IMR-90 (cell line): ENCODE results near the gene SENP5. TPM values are rescaled to one million over a fixed set of nuclear protein-coding genes. Genes with fewer than 3 reads are reported as not detected.

Experiments used
- ATAC-seq: fragments of 200-7000 bp; cut with Tn5 transposase; 2 replicates; pipeline ENCODE4 v1.9.1; 2020; ENCODE audit warnings: low read depth, mild to moderate bottlenecking, moderate library complexity
- BruUV-seq: library from RNA; stranded (reverse); fragments of 400-500 nt; replicated peaks from 2 replicates; lab custom pipeline; 2021; lab: Mats Ljungman, UMichigan
- CTCF ChIA-PET: fragments of 300-600 bp; formaldehyde crosslinking; extraction: SDS; loops from one replicate; lab custom pipeline; 2021; ENCODE audit warnings: antibody characterized with exemption; lab: Yijun Ruan, JAX
- POLR2A ChIA-PET: fragments of 300-600 bp; sonication (Branson Sonifier 250); formaldehyde crosslinking; loops from one replicate; lab custom pipeline; 2022; ENCODE audit warnings: antibody characterized with exemption; ENCODE audit not compliant: unreplicated experiment; lab: Charles Lee
- DNase-seq: peaks from one replicate; pipeline ENCODE4 v3.0.0; 2013
- H2AFZ ChIP-seq: replicated peaks from 2 replicates; pipeline ENCODE3; 2013; ENCODE audit warnings: low read length, mild to moderate bottlenecking; ENCODE audit not compliant: poor library complexity
- H2AK5ac ChIP-seq: 2 replicates; pipeline ENCODE4 v1.6.1; 2013; ENCODE audit warnings: low read depth, low read length, inconsistent platforms
- H2AK9ac ChIP-seq: replicated peaks from 2 replicates; pipeline ENCODE3; 2013; ENCODE audit warnings: mild to moderate bottlenecking, low read depth, low read length, moderate library complexity; ENCODE audit not compliant: poor library complexity
- H2BK120ac ChIP-seq: 2 replicates; pipeline ENCODE4 v1.6.1; 2013; ENCODE audit warnings: low read depth, low read length, inconsistent platforms
- H2BK15ac ChIP-seq: 3 replicates; pipeline ENCODE4 v1.6.1; 2013; ENCODE audit warnings: low read depth, low read length, inconsistent platforms
- H2BK20ac ChIP-seq: 2 replicates; pipeline ENCODE4 v1.6.1; 2013; ENCODE audit warnings: low read depth, mild to moderate bottlenecking, inconsistent platforms, low read length, moderate library complexity
- H2BK5ac ChIP-seq: 2 replicates; pipeline ENCODE4 v1.6.1; 2013; ENCODE audit warnings: mild to moderate bottlenecking, low read depth, low read length, inconsistent platforms; ENCODE audit not compliant: poor library complexity, severe bottlenecking
- H3K14ac ChIP-seq: replicated peaks from 2 replicates; pipeline ENCODE4 v1.6.1; 2013; ENCODE audit warnings: low read depth, low read length, inconsistent platforms
- H3K18ac ChIP-seq: 2 replicates; pipeline ENCODE4 v1.6.1; 2013; ENCODE audit warnings: low read depth, low read length, control low read depth
- H3K23ac ChIP-seq: 2 replicates; pipeline ENCODE4 v1.6.1; 2013; ENCODE audit warnings: low read depth, low read length, inconsistent platforms
- H3K27ac ChIP-seq: 2 replicates; pipeline ENCODE4 v1.5.1; 2013; ENCODE audit warnings: mild to moderate bottlenecking, control low read depth, low read length; ENCODE audit not compliant: insufficient read depth
- H3K27me3 ChIP-seq: 2 replicates; pipeline ENCODE4 v1.6.1; 2013; ENCODE audit warnings: low read length; ENCODE audit not compliant: control insufficient read depth, insufficient read depth
- H3K36me3 ChIP-seq: 2 replicates; pipeline ENCODE4 v1.6.1; 2013; ENCODE audit warnings: low read length, mixed read lengths; ENCODE audit not compliant: control insufficient read depth, insufficient read depth
- H3K4ac ChIP-seq: 2 replicates; pipeline ENCODE4 v1.6.1; 2013; ENCODE audit warnings: low read depth, low read length, inconsistent platforms
- H3K4me1 ChIP-seq: 2 replicates; pipeline ENCODE4 v1.6.1; 2013; ENCODE audit warnings: low read length, mixed read lengths; ENCODE audit not compliant: control insufficient read depth, insufficient read depth
- H3K4me2 ChIP-seq: 2 replicates; pipeline ENCODE4 v1.6.1; 2013; ENCODE audit warnings: low read depth, mild to moderate bottlenecking, control low read depth, low read length, moderate library complexity
- H3K4me3 ChIP-seq: 2 replicates; pipeline ENCODE4 v1.5.1; 2013; ENCODE audit warnings: low read depth, mild to moderate bottlenecking, control low read depth, low read length, moderate library complexity; ENCODE audit not compliant: insufficient read depth
- H3K56ac ChIP-seq: 2 replicates; pipeline ENCODE4 v1.6.1; 2013; ENCODE audit warnings: low read length, inconsistent platforms; ENCODE audit not compliant: insufficient read depth; ENCODE audit errors: extremely low read depth
- H3K79me1 ChIP-seq, 2 experiments: 2 replicates each; pipeline ENCODE4 v1.6.1; 2013; ENCODE audit warnings: low read length in 2 of 2, inconsistent platforms in 1 of 2, low read depth in 1 of 2
- H3K9ac ChIP-seq: 2 replicates; pipeline ENCODE4 v1.6.1; 2013; ENCODE audit warnings: low read depth, low read length, control low read depth
- H3K9me1 ChIP-seq: 2 replicates; pipeline ENCODE4 v1.6.1; 2013; ENCODE audit warnings: low read length, inconsistent platforms; ENCODE audit not compliant: insufficient read depth
- H3K9me3 ChIP-seq: 2 replicates; pipeline ENCODE4 v1.6.1; 2013; ENCODE audit warnings: low read length; ENCODE audit not compliant: control insufficient read depth, insufficient read depth
- H4K20me1 ChIP-seq: 2 replicates; pipeline ENCODE4 v1.6.1; 2013; ENCODE audit warnings: low read length, inconsistent platforms; ENCODE audit not compliant: insufficient read depth
- H4K5ac ChIP-seq: 2 replicates; pipeline ENCODE4 v1.6.1; 2013; ENCODE audit warnings: mild to moderate bottlenecking, low read depth, low read length, control low read depth
- H4K8ac ChIP-seq, 2 experiments: 2 replicates each; pipeline ENCODE4 v1.6.1; 2013; ENCODE audit warnings: low read depth in 2 of 2, low read length in 2 of 2, control low read depth in 1 of 2, inconsistent platforms in 1 of 2
- H4K91ac ChIP-seq: 2 replicates; pipeline ENCODE4 v1.6.1; 2013; ENCODE audit warnings: low read depth, low read length, inconsistent platforms; ENCODE audit not compliant: insufficient read depth
- MXI1 ChIP-seq: IDR thresholded peaks from 2 replicates; pipeline ENCODE4 v1.6.1; 2012; ENCODE audit warnings: low read depth, mild to moderate bottlenecking, low read length, moderate library complexity, borderline replicate concordance
- WGBS, 2 experiments: methylation state at CpG; one replicate each; pipeline versions ENCODE4 v1.1.5 to v1.1.7; 2013; ENCODE audit warnings: missing lambda C conversion rate in 2 of 2; ENCODE audit not compliant: insufficient read length in 1 of 2; ENCODE audit errors: extremely low coverage in 2 of 2; 5-methylcytosine and 5-hydroxymethylcytosine counted together
- dilution Hi-C: fragments of 300-500 bp; cut with HindIII; formaldehyde crosslinking; loops from one replicate; pipeline ENCODE4 v1.14.3; 2018; ENCODE audit warnings: low sequenced_read_pairs; ENCODE audit not compliant: unreplicated experiment
- in situ Hi-C: fragments of 300-500 bp; cut with MboI; formaldehyde crosslinking; loops from 3 replicates; pipeline ENCODE4 v1.14.3; 2019; ENCODE audit warnings: low sequenced_read_pairs, inconsistent platforms, mixed read lengths
- intact Hi-C: fragments of 100-400 bp; cut with micrococcal nuclease; formaldehyde crosslinking; loops from 2 replicates; pipeline ENCODE4 v1.10.0; 2022
- polyA plus RNA-seq, 3 experiments: library from polyadenylated mRNA; depleted of rRNA; stranded (reverse); fragments of >200 nt; gene quantifications; 2 replicates each; pipeline ENCODE4 v1.2.3, GENCODE V29; 2012; ENCODE audit warnings: low replicate concordance in 1 of 3
- total RNA-seq: library from RNA; depleted of rRNA; stranded (reverse); fragments of >200 nt; gene quantifications from 2 replicates; pipeline ENCODE4 v1.2.3, GENCODE V29; 2012

Gene SENP5
- total and polyA plus RNA-seq, 2 of the 4 experiments (the other 2 are of a cell fraction): 7.4 to 44.4 TPM

DNA sequence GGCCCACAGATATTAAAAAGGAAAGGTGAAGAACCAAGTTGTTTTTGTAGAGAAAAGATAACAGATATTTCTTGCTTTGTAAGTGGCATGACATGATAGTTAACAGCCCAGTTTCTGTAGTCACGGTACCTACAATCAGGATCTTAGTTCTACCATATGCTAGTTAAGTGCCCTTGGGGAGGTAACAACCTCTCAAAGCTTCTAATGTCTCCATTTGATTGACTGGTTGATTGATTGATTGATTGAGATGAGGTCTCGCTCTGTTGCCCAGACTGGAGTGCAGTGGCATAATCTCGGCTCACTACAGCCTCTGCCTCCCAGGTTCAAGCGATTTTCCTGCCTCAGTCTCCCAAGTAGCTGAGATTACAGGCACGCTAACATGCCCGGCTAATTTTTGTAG is 28.5 kb downstream of the SENP5 start:
- H4K8ac ChIP-seq: no peak overlapping the region
- H3K79me1 ChIP-seq: peaks cover 22 to 46% of the 10 kb centered on the region in 2 experiments
- POLR2A ChIA-PET: no interaction called here
- dilution Hi-C loops (no loop called here), intact Hi-C loops (no loop called here), in situ Hi-C loops (no loop called here)
- no peaks in the 10 kb centered on the region for H3K27me3 ChIP-seq
- H3K36me3 ChIP-seq: peaks cover 8% of the 10 kb centered on the region
- no TSS peak for BruUV-seq
- no peak overlapping the region for H4K91ac ChIP-seq
- H2BK20ac ChIP-seq: no peak overlapping the region
- ATAC-seq: no peak
- DNase-seq: no peak
- no peak overlapping the region for H2BK5ac ChIP-seq
- CTCF ChIA-PET: no interaction called here
- H2AK5ac ChIP-seq: no peak overlapping the region
- no peak overlapping the region for H3K4me2 ChIP-seq
- no peak overlapping the region for H3K56ac ChIP-seq
- no peak overlapping the region for H3K9ac ChIP-seq
- H3K4me3 ChIP-seq: no peak overlapping the region
- TF ChIP-seq MXI1: no peak
- H3K4me1 ChIP-seq: peaks cover 2% of the 10 kb centered on the region; the same call in 1 of the 2 replicates
- H4K5ac ChIP-seq: no peak overlapping the region
- H4K20me1 ChIP-seq: peaks cover 13% of the 10 kb centered on the region
- no peak overlapping the region for H2AFZ ChIP-seq
- H3K4ac ChIP-seq: no peak overlapping the region
- H3K9me3 ChIP-seq: no peaks in the 10 kb centered on the region
- no peak overlapping the region for H3K23ac ChIP-seq
- H2AK9ac ChIP-seq: no peak overlapping the region
- no peak overlapping the region for H3K18ac ChIP-seq
- H3K27ac ChIP-seq: no peak overlapping the region
- WGBS, 2 experiments: 85% methylated on average over 4 of the region's 6 CpGs; no CpG with 5 or more reads in 1 of the 2 experiments
- H3K14ac ChIP-seq: no peak overlapping the region
- no peak overlapping the region for H2BK120ac ChIP-seq
- H3K9me1 ChIP-seq: peaks cover 6% of the 10 kb centered on the region
- H2BK15ac ChIP-seq: no peak overlapping the region
